GM19328 (cell line): ENCODE results near the gene CBX4.

Source experiments
- ATAC-seq: cut with Tn5 transposase; IDR thresholded peaks from one replicate; pipeline ENCODE4 v1.9.1; 2021; ENCODE audit warnings: mild to moderate bottlenecking, moderate library complexity; ENCODE audit not compliant: unreplicated experiment

Gene CBX4

DNA sequence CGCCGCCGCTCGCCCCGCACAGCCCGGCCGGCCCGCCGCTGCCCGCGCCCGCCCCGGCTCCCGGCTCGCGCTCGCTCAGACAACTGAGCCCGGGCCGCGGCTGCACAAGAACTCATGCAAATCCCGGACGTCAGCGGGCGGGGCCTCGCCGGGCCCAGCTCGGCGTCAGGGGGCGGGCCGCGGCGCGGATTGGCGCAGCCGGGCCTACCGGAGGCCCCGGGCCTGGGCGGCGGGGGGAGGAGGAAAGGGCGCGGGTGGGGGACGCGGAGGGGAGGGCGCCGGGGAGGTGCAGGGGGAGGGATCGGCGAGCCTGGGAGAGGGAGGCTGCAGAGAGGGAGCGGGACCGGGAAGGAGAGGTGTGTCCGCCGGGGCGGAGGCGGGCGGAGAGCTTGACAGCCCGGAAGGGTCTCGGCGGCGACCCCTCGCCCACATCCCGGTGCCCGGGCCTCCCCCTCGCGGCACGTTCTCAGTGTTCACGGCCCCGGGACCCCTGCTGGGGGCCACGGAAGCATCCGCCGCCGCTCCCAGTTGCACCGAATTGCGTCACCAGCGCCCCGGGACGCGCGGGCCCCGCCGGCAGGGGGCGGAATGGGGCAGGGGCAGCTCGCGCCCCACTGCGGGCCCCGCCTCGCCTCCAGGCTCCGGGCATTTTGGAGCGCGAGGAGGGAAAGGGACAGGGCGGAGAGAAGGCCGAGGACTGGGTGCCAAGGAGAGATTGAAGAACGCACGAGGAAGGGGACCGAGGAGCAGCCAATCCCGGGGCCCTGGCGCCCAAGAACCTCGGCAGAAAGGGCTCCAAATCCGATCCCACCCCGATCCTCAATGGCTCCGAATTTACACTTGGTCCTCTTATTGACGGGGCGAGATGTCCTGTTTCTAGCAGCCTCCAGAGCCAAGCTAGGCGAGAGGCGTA lies at the start of gene CBX4:
Gene CBX4 (minus strand): TSS at position 85 of the 913 bp plus-strand sequence. CDS start 189 bp downstream, outside the sequence.
- ATAC-seq, result peak; percentile 59

- ATAC-seq, result no peak
Observed at GRCh38 chr17:79888009-79888540, 48.8 kb upstream of the CBX4 start.

DNA sequence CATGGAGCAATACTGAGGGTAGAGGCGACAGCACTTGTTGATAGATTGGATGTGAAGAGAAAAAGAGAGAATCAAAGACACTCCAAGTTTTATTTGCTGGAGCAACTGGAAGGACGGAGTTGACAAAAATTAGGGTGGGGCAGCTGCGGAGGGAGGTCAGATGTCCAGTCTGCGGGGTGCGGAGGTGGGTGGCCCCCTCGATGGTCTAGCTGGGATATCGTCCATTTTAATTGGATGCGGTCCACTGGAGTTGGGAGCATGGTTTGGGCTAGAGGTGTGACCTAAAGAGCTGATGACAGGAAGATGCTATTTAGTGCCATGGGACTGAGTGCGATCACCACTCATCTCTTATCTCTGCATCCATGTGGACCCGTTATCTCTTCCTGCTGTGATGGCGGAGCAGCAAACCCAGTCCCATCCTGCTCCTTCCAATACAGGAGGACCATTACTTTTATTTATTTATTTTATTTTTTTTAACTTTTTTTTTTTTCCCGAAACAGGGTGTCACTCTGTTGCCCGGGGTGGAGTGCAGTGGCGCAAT lies 48.3 kb upstream of the CBX4 start:
- ATAC-seq, result no peak

GRCh38 chr17:79883202-79883601 lies 44.0 kb upstream of the CBX4 start:
- ATAC-seq, result no peak

DNA sequence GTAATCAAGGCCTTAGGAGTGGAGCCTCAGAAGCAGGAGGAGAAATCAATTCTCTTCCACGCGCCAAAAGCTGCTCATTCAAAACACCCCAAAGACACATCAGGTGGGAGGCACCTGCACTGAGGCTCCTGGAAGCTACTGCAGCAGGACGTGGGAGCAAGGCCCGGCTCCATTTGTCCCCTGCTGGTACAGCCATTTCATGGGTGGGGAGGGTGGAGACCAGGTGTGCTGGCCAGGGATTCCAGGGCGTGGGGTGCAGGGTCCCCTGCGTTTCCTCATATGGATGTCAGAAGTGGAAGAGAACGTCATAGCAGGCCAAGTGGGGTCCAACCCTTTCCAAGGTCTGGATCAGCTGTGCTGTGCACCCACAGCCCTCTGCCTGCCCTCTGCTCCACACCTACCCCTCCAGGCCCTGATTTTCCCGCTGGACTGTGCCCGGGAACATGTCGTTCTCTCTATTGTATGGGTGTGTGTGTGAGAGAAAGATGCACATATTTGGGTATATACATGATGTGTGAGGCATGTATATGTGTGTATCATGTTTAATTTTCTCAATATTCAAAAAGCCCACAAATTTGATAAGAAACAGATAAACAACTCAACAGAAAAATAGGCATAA lies 39.2 kb upstream of the CBX4 start:
- no peak for ATAC-seq

DNA sequence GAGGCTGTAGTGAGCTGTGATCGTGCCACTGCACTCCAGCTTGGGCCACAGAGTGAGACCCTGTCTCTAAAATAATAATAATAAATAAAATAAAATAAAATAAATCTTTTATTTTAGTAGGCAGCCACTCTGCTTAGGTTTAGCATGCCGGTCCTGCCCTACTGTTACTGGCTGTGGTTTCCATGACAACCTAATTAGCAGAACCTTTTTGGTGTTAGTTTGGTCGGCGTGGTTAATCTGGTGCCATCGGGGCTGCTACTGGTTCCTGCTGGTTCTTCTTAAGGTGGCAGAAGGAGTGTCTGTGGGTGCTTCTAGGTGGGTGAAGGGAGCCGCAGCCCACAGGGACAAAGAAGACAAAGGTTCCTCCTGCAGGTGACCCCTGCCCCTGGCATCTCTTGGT lies 37.8 kb upstream of the CBX4 start:
- no peak for ATAC-seq

- no peak for ATAC-seq
Observed at GRCh38 chr17:79875511-79875910, 36.3 kb upstream of the CBX4 start.

- no peak for ATAC-seq
Observed at GRCh38 chr17:79874329-79874981, 35.2 kb upstream of the CBX4 start.

GRCh38 chr17:79873583-79873982 lies 34.3 kb upstream of the CBX4 start:
- ATAC-seq, result no peak

DNA sequence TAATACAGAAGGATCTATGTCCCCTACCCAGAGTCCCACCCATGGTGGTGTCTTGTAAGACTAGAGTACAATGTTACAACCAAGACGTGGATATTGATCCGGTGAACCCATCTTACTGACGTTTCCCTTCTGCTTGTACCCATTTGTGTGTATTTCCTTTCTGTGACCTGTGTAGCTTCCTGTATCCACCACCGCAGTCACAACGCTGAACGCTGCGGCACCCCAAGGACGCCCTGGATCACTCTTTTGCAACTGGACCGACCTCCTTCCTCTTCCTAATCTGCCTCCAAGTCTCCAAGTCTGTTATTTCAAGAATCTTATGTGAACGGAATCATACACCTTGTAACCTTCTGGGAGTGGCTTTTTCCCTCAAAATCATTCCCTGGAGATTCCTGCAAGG lies 33.5 kb upstream of the CBX4 start:
- no peak for ATAC-seq

DNA sequence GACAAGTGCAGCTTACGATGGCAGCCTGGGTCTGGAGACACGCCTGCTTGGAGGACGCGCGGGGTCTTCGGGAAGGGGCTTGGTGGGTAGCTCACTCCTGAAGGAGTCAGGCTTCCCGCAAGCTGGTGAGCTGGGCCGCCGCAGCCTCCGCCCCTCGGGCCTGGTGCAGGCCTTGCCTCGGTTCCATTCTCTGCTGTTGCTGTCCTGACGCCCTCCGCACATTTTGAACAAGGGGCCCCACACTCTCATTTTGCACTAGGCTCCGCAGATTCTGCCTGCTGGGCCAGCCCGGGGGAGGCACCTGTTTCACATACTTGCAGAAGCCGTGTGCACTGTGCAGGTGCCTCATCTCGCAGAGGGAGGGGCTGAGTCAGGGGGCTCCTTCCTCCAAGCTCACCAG lies 31.9 kb upstream of the CBX4 start:
- ATAC-seq, result no peak

- ATAC-seq, result no peak
Observed at GRCh38 chr17:79870540-79870939, 31.3 kb upstream of the CBX4 start.

DNA sequence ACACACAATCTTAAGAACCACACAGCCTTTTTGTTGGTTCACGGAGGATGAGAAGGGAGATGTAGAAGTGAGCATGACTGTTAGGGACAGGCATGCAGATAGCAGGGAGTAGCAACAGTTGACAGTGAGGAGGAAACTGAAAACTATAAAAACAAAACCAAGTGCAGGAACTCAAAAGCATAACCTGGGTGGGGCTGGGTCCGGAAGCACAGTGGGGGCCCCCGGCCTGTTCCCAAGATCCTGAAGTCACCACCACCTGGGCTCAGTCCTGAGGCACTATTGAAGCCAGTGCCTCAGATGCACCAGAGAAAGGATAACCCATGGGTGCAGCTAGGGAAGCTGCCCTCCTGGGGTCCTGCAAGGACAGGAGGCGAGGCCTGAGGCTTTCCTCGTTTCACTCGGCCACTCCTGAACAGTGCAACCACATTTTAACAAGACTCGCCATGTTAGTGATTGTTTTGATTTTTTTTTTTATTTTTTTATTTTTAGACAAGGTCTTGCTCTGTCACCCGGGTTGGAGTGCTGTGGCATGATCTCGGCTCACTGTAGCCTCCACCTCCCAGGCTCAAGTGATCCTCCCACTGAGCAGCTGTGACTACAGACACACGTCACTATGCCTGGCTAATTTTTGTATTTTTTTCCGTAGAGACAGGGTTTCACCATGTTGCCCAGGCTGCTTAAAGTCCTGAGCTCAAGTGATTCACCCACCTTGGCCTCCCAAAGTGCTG lies 27.7 kb upstream of the CBX4 start:
- no peak for ATAC-seq

- no peak for ATAC-seq
Observed at GRCh38 chr17:79865351-79866210, 26.3 kb upstream of the CBX4 start.

DNA sequence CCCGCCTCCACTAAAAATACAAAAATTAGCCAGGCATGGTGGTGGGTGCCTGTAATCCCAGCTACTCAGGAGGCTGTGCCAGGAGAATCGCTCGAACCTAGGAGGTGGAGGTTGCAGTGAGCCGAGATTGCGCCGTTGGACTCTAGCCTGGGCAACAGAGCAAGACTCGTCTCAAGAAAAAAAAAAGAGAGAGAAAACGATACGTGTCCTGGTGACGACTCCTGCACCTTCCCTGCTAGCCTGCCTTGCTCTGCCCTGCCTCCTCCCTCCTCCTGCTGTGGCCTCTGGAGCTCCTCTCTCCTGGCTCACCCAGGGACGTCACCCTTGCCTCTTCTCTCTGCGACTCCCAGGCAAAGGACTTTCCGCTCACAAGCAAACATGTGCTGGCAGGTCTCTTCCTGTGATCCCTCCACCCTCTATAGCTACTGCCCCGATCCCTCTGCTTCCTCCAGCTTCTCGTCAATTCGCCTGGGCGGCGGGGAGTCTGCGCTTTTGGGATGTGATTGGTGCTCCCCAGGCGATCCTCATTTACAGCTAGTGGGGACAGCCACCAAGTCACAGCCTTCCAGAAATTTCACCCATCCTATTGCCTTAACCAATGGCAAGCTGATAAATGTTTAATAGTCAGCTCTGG lies 25.5 kb upstream of the CBX4 start:
- ATAC-seq, result no peak

GRCh38 chr17:79864147-79864546 lies 24.9 kb upstream of the CBX4 start:
- no peak for ATAC-seq

DNA sequence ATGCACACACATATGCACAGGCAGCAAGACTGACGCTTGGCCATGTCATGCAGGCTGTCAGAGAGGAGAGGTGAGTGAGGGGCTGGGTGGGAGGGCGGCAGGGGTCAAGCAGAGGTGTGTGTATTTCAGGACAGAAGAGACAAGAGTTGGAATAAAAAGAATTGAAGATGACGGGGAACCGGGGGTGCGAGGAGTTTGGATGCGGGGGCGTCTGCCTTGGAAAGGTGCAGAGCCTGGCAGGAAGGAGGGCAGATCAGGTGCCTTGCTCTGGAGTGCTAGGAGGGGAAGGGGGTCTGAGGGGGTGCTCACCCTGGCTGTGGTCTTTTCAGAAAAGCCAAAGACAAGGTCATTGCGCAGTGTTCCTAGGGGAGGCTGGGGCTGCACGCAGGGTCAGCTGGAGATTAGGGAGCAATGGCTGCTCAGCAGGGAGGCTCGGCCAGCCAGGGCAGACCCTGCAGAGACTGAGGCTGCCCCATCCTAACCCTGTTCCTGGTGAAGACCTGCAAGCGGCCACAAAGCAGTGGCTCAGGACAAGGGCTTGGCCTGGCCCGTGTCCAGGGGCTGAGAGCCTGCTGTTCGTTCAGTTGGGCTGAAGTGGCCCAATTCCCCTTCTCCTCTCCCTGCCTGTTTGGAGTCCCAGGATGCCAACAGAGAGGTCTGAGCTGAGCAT lies 23.7 kb upstream of the CBX4 start:
- no peak for ATAC-seq

- ATAC-seq, result no peak
Observed at GRCh38 chr17:79862238-79862637, 23.0 kb upstream of the CBX4 start.
